ENCODE measurements around the gene PPA2.

GRCh38 chr4:105472871-105473323, 965 bp downstream of the PPA2 start:
- no peak for TF ChIP-seq CTCF (conservative IDR thresholded peaks at IDR 0.05; ENCODE audit: low read depth, low read length)
- TF ChIP-seq EZH2 (IDR thresholded peaks at IDR 0.05; ENCODE audit: low read length, unreplicated experiment): no peak
- no peak for TF ChIP-seq EZH2phosphoT487 (IDR thresholded peaks at IDR 0.05; ENCODE audit: borderline replicate concordance, low read length)
